GM18861 (cell line): Measurements from ENCODE around the gene CEP128.

ENCODE experiments used
- ATAC-seq: cut with Tn5 transposase; IDR thresholded peaks from one replicate; pipeline ENCODE4 v1.9.1; 2021; ENCODE audit not compliant: unreplicated experiment

The CEP128 gene

DNA sequence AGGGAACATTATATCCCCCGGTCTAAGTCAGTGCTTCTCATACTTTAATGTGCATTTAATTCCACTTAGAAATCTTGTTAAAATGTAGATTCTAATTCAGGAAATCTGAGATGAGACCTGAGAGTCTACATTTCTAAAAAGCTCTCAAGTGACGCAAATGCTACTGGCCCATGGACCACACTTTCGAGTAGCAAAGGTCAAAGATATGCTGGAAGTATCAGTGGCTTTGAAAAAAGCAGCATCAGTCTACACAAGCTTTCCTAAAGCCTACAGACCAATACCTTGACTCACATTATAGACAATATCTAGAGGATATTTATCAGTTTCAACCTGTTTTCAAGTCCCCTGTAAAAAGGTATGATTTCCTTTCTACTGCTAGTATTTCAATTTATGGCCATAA, 248.6 kb downstream of the CEP128 start:
- ATAC-seq, result no peak

GRCh38 chr14:80681651-80682050, 259.9 kb downstream of the CEP128 start:
- ATAC-seq, result no peak

DNA sequence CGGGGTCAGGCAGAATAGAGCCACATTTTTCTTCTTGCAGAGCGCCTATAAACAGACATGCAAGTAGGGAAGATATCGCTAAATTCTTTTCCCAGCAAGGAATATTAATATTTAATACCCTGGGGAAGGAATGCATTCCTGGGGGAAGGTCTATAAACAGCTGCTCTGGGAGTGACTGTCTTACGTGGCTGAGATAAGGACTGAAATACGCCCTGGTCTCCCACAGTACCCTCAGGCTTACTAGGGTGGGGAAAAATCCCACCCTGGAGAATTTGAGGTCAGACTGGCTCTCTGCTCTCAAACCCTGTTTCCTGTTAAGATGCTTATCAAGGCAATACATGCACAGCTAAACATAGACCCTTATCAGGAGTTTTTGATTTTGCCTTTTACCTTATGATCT, 262.3 kb downstream of the CEP128 start:
- ATAC-seq, result no peak

DNA sequence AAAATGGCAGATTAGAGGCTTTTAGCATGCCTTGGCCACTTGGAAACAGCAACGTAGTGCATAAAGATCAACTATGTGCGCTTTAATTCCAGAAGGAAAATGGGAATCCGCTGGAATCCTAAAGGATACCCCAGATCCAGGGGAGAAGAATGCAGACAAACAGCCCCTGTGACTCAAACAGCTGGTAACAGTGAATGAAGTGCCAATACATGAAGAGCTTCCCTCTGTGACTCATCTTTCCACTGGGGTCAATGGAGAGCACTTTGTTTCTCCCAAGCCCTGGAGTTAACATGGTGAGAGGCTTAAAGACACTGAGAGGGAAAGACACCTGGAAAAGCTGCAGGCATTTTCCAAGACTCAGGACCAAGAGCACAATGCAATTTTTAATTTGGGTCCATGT, 263.1 kb downstream of the CEP128 start:
- no peak for ATAC-seq

- no peak for ATAC-seq
Measured at GRCh38 chr14:80669426-80669825, 272.1 kb downstream of the CEP128 start.

- no peak for ATAC-seq
Measured at GRCh38 chr14:80664576-80664975, 277.0 kb downstream of the CEP128 start.

GRCh38 chr14:80663541-80663940, 278.0 kb downstream of the CEP128 start:
- no peak for ATAC-seq

- no peak for ATAC-seq
Measured at GRCh38 chr14:80659783-80660182, 281.8 kb downstream of the CEP128 start.

DNA sequence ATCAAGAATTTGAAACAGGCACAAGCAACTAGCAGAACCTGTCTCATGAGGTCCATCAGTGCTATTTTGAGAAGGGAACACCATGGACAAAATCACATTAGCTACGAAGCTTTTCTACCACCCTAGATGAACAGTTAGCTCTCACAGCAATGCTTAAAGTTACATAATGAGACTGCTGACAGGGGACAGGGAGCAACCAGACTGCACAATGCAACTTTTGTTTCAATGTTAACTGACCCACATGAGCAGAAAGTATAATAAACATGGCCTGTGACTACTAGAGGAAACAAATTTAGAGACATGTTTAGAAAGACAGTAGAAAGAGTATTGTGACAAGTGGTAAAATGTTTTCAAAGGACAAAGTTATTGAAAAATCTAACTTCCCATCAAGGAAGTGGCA, 282.8 kb downstream of the CEP128 start:
- no peak for ATAC-seq

- no peak for ATAC-seq
Measured at GRCh38 chr14:80658155-80658554, 283.4 kb downstream of the CEP128 start.

DNA sequence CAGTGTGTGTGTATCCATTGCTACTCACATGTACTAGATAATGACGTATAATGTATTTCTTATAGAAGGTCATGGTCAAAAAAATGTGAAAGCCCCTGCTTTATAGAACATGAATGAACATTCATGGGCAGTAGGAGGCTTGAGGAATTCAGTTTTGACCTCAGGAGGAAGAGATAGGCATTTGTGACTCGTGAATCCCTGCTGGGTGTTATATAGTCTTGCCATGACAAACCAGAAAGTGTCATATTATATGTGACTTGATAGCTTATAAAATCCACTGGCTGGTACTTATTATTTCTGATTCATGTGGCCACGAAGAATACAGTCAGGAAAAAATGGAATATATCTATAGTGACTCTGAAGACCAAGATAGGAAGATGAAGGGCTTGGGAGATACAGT, 287.6 kb downstream of the CEP128 start:
- ATAC-seq, result no peak

GRCh38 chr14:80645667-80646413, 295.7 kb downstream of the CEP128 start:
- no peak for ATAC-seq

DNA sequence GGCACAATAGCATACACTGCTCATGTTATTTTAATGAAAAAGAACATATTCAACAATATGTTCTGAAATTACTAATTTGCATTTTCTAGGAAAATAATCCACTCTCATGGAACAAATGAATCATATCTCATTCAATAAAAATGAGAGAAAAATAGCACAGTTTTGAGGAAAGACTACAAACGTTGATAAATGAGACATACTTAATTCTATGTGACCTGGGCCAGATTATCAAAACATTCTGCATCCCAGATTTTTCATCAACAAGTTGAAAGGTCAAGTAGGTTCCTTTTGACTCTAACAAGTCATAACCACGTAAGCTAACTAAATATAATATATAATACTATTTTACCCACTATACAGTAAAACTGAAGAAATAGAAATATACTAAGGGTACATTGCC, 296.7 kb downstream of the CEP128 start:
- ATAC-seq, result no peak

GRCh38 chr14:80638620-80639515, 302.7 kb downstream of the CEP128 start:
- no peak for ATAC-seq

DNA sequence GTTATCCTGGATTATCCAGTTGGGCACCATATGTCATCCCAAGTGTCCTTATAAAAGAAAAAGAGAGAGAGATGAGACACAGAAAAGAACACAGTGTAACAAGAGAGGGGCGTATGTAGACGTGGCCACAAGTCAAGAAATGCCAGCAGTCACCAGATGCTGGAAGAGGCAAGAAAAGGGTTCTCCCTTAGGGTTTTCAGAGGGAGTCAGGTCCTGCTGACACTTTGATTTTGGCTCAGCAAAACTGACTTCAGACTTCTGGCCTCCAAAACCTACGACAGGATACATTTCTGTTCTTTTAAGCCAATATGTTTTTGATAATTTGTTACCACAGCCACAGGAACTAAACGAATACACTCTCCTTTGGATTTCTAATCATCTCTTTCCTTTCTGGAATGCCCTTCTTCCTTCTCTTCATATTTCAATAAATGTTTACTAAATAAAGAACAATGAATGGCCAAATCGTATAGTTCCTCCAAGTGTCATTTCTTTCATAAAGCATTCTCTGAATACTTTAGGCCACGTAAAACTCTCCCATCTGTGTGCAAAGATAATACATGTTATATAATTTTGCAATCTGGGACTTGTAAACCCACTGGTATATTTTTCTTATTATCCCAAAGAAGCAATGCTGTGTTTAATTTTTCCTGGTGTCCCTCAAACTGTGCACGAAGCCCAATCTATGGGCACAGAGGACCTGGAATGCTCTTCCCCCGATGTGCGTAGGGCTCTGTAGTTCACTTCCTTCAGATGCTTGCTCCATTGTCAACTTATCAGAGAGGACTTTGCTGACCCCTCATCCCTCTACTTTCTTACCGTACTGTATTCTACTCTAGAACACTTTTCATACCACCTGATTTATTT, 303.6 kb downstream of the CEP128 start:
- ATAC-seq, result no peak

GRCh38 chr14:80636071-80636470, 305.5 kb downstream of the CEP128 start:
- ATAC-seq, result no peak

DNA sequence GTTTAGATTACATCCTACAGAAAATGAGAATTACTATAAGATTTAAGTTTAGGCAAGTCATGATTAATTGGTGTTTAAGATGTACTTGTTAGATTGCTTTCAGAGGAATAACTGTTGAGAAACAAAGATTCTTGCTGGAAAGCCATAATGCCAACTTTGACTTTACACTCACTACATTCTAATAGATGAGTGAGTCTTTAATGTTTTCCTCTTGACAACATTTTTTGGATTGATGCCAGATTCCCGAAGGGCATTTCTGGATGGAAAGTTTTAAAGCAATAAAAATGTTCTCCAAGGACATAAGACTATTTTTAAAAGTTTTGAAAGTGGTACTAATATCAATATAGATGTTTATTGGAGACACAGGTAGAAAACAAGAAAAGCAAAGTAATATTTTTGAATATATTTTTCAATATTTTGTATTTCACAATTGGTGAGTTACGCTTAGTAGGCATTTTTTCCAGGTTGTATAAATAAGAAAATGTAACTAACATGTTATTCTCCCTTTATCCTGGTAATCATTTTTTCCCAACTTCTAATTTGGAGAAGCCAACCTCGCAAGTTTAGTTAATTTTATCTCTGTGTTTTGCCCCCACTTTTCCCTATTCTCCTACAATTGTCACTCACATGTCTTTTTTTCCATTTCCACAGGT, 307.3 kb downstream of the CEP128 start:
- no peak for ATAC-seq

GRCh38 chr14:80629606-80630005, 311.9 kb downstream of the CEP128 start:
- no peak for ATAC-seq

DNA sequence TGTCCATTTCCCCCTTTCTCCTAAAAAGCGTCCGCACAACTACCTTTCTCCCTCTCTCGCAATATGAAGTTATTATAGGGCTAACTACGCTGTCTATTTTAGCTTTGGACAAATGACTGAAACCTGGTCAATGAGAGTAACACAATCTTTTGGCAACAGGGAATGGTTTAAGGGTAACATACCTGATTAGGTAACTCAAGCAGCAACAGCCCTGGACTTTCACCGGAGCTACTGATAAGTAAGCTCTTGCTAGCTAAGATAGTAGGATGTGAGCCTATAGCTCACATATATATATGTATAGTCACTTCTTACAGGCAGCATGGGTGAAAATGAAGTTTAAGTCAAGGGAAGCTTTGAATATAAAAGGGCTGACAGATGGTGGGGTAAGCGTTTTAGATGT, 313.0 kb downstream of the CEP128 start:
- ATAC-seq, result no peak

- ATAC-seq, result no peak
Measured at GRCh38 chr14:80627745-80628144, 313.8 kb downstream of the CEP128 start.

GRCh38 chr14:80624581-80624980, 317.0 kb downstream of the CEP128 start:
- no peak for ATAC-seq
